HEK293 (cell line): Measurements from ENCODE around the gene ZNF296.

Experiments
- GLI4 ChIP-seq: fragments of 450-650 bp; formaldehyde crosslinking; IDR thresholded peaks from 2 replicates; pipeline ENCODE4 v1.5.1; 2016; ENCODE audit warnings: missing biosample characterization, missing genetic modification characterization
- HOXA7 ChIP-seq: sonication (generic); formaldehyde crosslinking; IDR thresholded peaks from 2 replicates; pipeline ENCODE4 v1.8.1; 2022; ENCODE audit warnings: missing genetic modification reagents, borderline replicate concordance
- HOXD13 ChIP-seq: sonication (generic); formaldehyde crosslinking; IDR thresholded peaks from 2 replicates; pipeline ENCODE4 v1.8.0; 2022; ENCODE audit warnings: missing genetic modification reagents, borderline replicate concordance
- INSM2 ChIP-seq: fragments of 450-650 bp; formaldehyde crosslinking; IDR thresholded peaks from 2 replicates; pipeline ENCODE4 v1.5.1; 2016; ENCODE audit warnings: missing biosample characterization, missing genetic modification characterization
- KLF10 ChIP-seq: fragments of 450-650 bp; IDR thresholded peaks from 2 replicates; pipeline ENCODE4 v1.5.1; 2018; ENCODE audit warnings: missing biosample characterization, mild to moderate bottlenecking, missing genetic modification characterization
- KLF16 ChIP-seq: fragments of 450-650 bp; formaldehyde crosslinking; IDR thresholded peaks from 2 replicates; pipeline ENCODE4 v1.5.1; 2017; ENCODE audit warnings: missing biosample characterization, missing genetic modification characterization
- MYNN ChIP-seq: fragments of 450-650 bp; formaldehyde crosslinking; IDR thresholded peaks from 2 replicates; pipeline ENCODE4 v1.5.1; 2016; ENCODE audit warnings: missing biosample characterization, missing genetic modification characterization, borderline replicate concordance
- PATZ1 ChIP-seq: fragments of 450-650 bp; formaldehyde crosslinking; IDR thresholded peaks from 2 replicates; pipeline ENCODE4 v1.5.1; 2016; ENCODE audit warnings: missing biosample characterization, missing genetic modification characterization
- SALL2 ChIP-seq: fragments of 450-650 bp; formaldehyde crosslinking; IDR thresholded peaks from 2 replicates; pipeline ENCODE4 v1.5.0; 2017; ENCODE audit warnings: missing biosample characterization, mild to moderate bottlenecking, missing genetic modification characterization, borderline replicate concordance
- SETDB1 ChIP-seq: IDR thresholded peaks from one replicate; pipeline ENCODE4 v1.6.1; 2017; ENCODE audit warnings: mild to moderate bottlenecking, low read length, moderate library complexity, mixed read lengths; ENCODE audit not compliant: insufficient read length
- ZBTB26 ChIP-seq: fragments of 450-650 bp; formaldehyde crosslinking; optimal IDR thresholded peaks from 2 replicates; pipeline ENCODE3; 2016; ENCODE audit warnings: missing biosample characterization, mild to moderate bottlenecking, missing genetic modification characterization
- ZFHX2 ChIP-seq: fragments of 450-650 bp; formaldehyde crosslinking; conservative IDR thresholded peaks from 2 replicates; pipeline ENCODE4 v1.5.1; 2016; ENCODE audit warnings: missing biosample characterization, missing genetic modification characterization
- ZNF148 ChIP-seq: fragments of 450-650 bp; formaldehyde crosslinking; IDR thresholded peaks from 2 replicates; pipeline ENCODE4 v1.5.0; 2017; ENCODE audit warnings: missing biosample characterization, missing genetic modification characterization, borderline replicate concordance
- ZNF202 ChIP-seq: fragments of 450-650 bp; formaldehyde crosslinking; IDR thresholded peaks from 2 replicates; pipeline ENCODE4 v1.5.1; 2016; ENCODE audit warnings: missing biosample characterization, missing genetic modification characterization, borderline replicate concordance
- ZNF23 ChIP-seq: fragments of 450-650 bp; formaldehyde crosslinking; IDR thresholded peaks from 2 replicates; pipeline ENCODE4 v1.5.1; 2016; ENCODE audit warnings: missing biosample characterization, missing genetic modification characterization, borderline replicate concordance
- ZNF311 ChIP-seq: fragments of 450-650 bp; formaldehyde crosslinking; IDR thresholded peaks from 2 replicates; pipeline ENCODE4 v1.5.1; 2017; ENCODE audit warnings: missing biosample characterization, missing genetic modification characterization, borderline replicate concordance
- ZNF335 ChIP-seq: fragments of 450-650 bp; formaldehyde crosslinking; conservative IDR thresholded peaks from 2 replicates; pipeline ENCODE4 v1.5.1; 2016; ENCODE audit warnings: missing biosample characterization, missing genetic modification characterization
- ZNF350 ChIP-seq: fragments of 450-650 bp; formaldehyde crosslinking; IDR thresholded peaks from 2 replicates; pipeline ENCODE4 v1.5.0; 2017; ENCODE audit warnings: missing biosample characterization, mild to moderate bottlenecking, missing genetic modification characterization
- ZNF354C ChIP-seq: fragments of 450-650 bp; formaldehyde crosslinking; IDR thresholded peaks from 2 replicates; pipeline ENCODE4 v1.5.1; 2016; ENCODE audit warnings: missing biosample characterization, missing genetic modification characterization, low read depth, borderline replicate concordance
- ZNF513 ChIP-seq: fragments of 450-650 bp; IDR thresholded peaks from 2 replicates; pipeline ENCODE4 v1.5.1; 2018; ENCODE audit warnings: missing biosample characterization, missing genetic modification characterization
- ZNF561 ChIP-seq: fragments of 450-650 bp; IDR thresholded peaks from 2 replicates; pipeline ENCODE4 v1.5.1; 2018; ENCODE audit warnings: missing biosample characterization, missing genetic modification characterization, borderline replicate concordance
- ZNF701 ChIP-seq: fragments of 450-650 bp; formaldehyde crosslinking; IDR thresholded peaks from 2 replicates; pipeline ENCODE4 v1.5.1; 2016; ENCODE audit warnings: missing biosample characterization, missing genetic modification characterization
- ZNF776 ChIP-seq: fragments of 450-650 bp; formaldehyde crosslinking; IDR thresholded peaks from 2 replicates; pipeline ENCODE4 v1.5.0; 2017; ENCODE audit warnings: missing biosample characterization, missing genetic modification characterization, borderline replicate concordance

The ZNF296 gene

GRCh38 chr19:45091031-45091923, 15.0 kb upstream of the ZNF296 start (continued):
- TF ChIP-seq KLF10 (tag by site-specific recombination) (peak; percentile 85), ZNF23 (tag by site-specific recombination) (no peak), ZNF311 (no peak), HOXD13 (no peak), ZNF561 (tag by site-specific recombination) (peak; percentile 92; the same call in 1 of the 2 replicates), MYNN (tag by site-specific recombination) (no peak), ZNF701 (tag by site-specific recombination) (no peak), GLI4 (tag by site-specific recombination) (no peak), SALL2 (tag by site-specific recombination) (no peak), HOXA7 (CRISPR knock-in tag) (no peak), ZFHX2 (tag by site-specific recombination) (peak; percentile 5; the same call in 1 of the 2 replicates), ZNF513 (tag by site-specific recombination) (peak; percentile 10; the same call in 1 of the 2 replicates), ZNF335 (tag by site-specific recombination) (peak; percentile 69), ZBTB26 (tag by site-specific recombination) (peak; percentile 61), SETDB1 (no peak), ZNF148 (no peak), ZNF350 (tag by site-specific recombination) (no peak), PATZ1 (tag by site-specific recombination) (peak; percentile 55), ZNF776 (tag by site-specific recombination) (no peak), ZNF202 (tag by site-specific recombination) (no peak), ZNF354C (tag by site-specific recombination) (no peak), KLF16 (tag by site-specific recombination) (peak; percentile 96), INSM2 (tag by site-specific recombination) (peak; percentile 68)
